Esophagus muscularis mucosa (tissue), 4 donors: ENCODE results near the gene NTM.

Source experiments
- EP300 ChIP-seq: sonication (generic); formaldehyde crosslinking; IDR thresholded peaks from one replicate; pipeline ENCODE4 v1.6.1; 2017; ENCODE audit warnings: antibody characterized with exemption
- POLR2A ChIP-seq: fragments of 450-650 bp; IDR thresholded peaks from one replicate; pipeline ENCODE4 v1.6.1; 2017; ENCODE audit warnings: antibody characterized with exemption, moderate library complexity, mild to moderate bottlenecking, low read depth
- POLR2AphosphoS5 ChIP-seq, 2 donors: sonication (generic); formaldehyde crosslinking; IDR thresholded peaks; one replicate each; pipeline ENCODE4 v1.6.1; 2017; ENCODE audit warnings: antibody characterized with exemption in 2 of 2
- TF ChIP-seq, protein P1 (sequence below), 3 experiments: fragments of 200-600 bp in 2 of 3; fragments of 450-650 bp in 1 of 3; sonication (generic) in 2 of 3; IDR thresholded peaks; one replicate each; pipeline ENCODE4 v1.5.1; 2017 to 2019; ENCODE audit warnings: antibody characterized with exemption in 3 of 3, mild to moderate bottlenecking in 2 of 3, moderate library complexity in 1 of 3

DNA sequence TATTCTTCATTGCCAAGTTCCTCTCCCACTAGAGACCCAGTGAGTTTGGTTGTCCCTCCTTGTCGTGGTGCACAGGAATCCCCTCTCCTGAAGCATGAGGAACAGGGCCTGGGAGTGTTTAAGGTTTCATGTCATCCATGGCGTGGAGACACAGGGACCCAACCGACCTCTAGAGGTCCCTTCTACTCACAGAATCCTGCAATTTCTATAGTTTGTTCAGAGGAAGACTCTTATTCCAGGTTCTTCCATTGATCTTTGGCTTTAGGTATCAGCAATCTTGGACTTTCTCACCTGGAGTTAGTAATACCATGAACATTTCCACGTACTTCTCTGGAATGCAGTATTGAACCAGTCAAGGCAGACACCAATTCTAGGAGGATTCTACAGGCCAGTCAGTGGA, 548.2 kb downstream of the NTM start:
- no peak for TF ChIP-seq POLR2AphosphoS5 (IDR thresholded peaks at IDR 0.05)
- TF ChIP-seq, protein P1, sequence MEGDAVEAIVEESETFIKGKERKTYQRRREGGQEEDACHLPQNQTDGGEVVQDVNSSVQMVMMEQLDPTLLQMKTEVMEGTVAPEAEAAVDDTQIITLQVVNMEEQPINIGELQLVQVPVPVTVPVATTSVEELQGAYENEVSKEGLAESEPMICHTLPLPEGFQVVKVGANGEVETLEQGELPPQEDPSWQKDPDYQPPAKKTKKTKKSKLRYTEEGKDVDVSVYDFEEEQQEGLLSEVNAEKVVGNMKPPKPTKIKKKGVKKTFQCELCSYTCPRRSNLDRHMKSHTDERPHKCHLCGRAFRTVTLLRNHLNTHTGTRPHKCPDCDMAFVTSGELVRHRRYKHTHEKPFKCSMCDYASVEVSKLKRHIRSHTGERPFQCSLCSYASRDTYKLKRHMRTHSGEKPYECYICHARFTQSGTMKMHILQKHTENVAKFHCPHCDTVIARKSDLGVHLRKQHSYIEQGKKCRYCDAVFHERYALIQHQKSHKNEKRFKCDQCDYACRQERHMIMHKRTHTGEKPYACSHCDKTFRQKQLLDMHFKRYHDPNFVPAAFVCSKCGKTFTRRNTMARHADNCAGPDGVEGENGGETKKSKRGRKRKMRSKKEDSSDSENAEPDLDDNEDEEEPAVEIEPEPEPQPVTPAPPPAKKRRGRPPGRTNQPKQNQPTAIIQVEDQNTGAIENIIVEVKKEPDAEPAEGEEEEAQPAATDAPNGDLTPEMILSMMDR (IDR thresholded peaks at IDR 0.05): no peak
- TF ChIP-seq EP300: no peak
- no peak for TF ChIP-seq POLR2A
